Caki2 (cell line): ENCODE measurements around the gene PCSK6. TPM values are rescaled to one million over a fixed set of nuclear protein-coding genes. Genes with fewer than 3 reads are reported as not detected.
"Not testable (repeated sequence)": the region's sequence is repeated elsewhere in the genome, so short reads cannot be mapped to it uniquely, and the experiment has no call there.

Experiments
- DNase-seq: peaks from one replicate; pipeline ENCODE4 v3.0.0-alpha.2; 2015; ENCODE audit warnings: low read depth
- in situ Hi-C: cut with HindIII; loops from 2 replicates; pipeline ENCODE4 v1.10.0; 2016; ENCODE audit warnings: low sequenced_read_pairs, low pct_unique_long_range_greater_than_20kb, mixed read lengths
- total RNA-seq: library from RNA; depleted of rRNA; stranded (reverse); fragments of >200 nt; shearing (Covaris generic); gene quantifications from 2 replicates; pipeline ENCODE4 v1.2.3, GENCODE V29; 2014; ENCODE audit warnings: low replicate concordance

Gene PCSK6
- total RNA-seq, 1 experiment from 2014 or later, result 5.5 TPM

DNA sequence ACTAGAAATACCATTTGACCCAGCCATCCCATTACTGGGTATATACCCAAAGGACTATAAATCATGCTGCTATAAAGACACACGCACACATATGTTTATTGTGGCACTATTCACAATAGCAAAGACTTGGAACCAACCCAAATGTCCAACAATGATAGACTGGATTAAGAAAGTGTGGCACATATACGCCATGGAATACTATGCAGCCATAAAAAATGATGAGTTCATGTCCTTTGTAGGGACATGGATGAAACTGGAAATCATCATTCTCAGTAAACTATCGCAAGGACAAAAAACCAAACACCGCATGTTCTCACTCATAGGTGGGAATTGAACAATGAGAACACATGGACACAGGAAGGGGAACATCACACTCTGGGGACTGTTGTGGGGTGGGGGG is 86.6 kb downstream of the PCSK6 start:
- DNase-seq, in situ Hi-C loops: not testable (repeated sequence)

DNA sequence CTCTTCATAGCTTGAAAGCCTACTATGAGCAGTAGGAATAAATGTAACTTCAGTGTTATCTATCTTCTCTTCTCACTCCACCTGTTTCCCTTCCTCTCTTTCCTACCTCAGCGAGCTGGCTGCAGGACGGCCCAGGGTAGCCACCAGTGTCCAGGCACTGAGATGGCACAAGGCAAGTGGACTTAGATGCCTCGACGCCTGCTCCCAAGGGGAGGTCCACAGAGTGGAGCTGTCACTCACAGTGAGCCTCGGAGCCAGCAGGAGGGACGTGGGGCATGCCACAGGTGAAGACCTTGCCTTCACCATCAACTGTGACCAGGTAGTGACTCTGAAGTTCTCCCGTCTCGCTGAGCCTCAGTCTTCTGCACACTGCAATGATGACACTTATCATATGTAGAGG is 88.2 kb downstream of the PCSK6 start:
- DNase-seq, result no peak
- in situ Hi-C loops, result no loop called here

DNA sequence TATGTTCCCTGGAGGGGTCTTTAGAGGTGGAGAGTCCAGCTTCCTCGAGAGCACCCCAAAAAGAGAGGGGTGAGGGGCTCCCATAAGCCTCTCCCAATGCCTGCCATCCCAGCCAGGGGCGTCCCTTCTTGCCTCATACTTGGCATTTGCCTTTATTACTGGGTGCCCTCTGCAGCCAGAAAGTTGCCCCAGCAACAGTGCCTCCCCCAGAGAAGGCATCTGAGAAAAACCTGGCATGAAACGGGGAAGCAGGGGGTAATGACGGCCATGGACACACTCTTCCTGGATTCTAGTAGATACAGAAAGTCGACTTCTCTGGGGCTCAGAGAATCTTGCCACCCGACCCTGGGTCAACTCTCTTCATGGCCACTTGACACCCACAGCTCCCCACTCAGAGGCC is 90.1 kb downstream of the PCSK6 start:
- in situ Hi-C loops, result no loop called here
- DNase-seq, result no peak

DNA sequence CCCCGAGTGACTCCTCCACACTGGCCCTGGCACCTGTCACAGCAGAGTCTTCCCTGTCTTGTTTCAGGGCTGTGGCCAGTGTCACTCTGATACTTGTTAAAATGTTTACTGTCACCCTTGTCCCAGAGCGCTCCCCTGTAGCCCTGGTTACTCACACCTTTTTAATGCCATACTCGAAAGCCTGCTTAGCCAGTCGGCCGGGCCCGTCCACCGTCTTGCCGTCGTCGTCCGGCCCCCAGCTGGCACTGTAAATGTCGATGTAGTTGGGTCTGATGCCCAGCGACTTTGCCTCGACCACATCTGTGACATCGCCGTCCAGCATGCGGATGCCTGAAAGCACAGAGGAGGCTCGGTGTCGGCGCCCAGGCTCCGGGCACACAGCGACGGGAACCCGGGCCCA is 91.3 kb downstream of the PCSK6 start:
- no peak for DNase-seq
- in situ Hi-C loops, result no loop called here

DNA sequence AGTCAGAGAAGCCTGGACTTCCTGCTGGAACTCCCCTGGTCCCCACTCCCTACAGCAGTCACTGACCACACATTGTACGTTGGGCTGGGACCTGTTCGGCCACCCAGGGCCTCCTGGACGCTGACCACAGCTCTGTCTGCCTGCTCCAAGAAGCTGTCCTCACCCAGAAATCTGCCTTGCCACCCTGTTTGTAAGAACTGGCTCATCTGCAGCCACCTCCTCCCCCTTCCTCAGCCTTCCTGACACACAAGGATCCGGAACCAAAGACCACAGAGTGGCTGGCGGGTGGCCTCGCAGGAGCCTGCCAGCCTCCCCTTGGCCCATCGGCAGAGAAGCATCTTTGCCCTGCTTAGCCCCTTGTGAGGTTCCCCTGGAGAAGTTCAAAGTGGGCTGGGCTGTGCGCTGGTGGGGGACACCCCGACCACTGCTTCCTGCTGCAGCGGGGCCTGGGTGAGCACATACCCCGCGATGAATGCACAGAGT is 91.9 kb downstream of the PCSK6 start:
- no peak for DNase-seq
- in situ Hi-C loops, result no loop called here

DNA sequence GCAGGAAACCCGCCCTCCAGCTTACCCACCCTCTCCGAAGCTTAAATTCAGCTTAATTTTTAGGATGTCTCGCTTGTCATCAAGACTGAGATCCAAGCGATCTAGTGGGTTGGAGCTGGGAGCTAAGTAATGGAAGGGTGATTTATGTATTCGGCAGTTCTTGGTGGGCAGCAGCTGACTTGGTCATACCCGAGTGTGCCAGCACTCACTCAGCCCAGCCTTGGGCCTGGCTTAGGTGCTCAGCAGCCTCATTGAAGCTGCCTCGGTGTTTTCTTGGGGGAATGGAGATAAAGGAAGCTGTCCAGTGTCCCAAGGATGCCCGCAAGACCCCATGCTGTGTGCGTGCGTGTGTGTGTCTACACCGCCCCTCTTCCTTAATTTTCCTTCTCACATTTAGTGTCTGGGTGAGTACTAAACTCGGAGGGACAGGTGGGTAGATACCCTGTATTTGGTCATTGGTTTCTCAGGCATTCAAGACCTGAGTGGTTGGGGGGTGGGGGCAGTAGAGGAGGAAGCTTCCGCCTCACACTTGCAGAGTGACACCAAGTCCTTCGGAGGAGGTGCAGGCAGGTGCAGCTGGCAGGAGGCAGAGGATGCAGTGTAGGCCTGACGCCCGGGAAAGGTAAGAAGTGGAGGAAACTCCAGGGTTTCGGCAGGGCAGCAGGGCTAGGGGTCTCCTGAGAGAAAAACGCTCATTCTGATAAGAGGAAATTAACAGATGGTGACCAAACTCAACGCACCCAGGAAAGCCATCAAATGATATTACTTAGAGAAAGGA is 92.8 kb downstream of the PCSK6 start:
- in situ Hi-C loops, result no loop called here
- no peak for DNase-seq

DNA sequence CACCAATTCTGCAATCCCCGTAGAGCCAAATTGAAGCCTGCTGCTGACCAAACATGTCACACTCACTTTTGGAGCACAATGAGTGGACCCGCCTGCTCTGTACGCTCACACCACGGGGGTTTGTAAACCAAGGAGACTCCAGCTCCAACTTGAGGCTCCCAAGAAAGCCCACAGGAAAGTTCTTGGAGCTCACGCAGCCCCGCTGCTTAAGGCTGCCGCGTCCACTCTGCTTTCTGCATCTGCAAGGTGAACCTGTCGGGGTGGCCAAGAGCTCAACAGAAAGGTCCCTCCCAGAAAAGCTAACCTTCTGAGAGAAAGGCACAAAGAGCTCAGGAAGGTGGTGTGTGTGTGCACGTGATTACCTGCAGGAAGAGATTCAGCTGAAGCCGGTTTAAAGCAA is 94.9 kb downstream of the PCSK6 start:
- in situ Hi-C loops, result no loop called here
- DNase-seq, result no peak

DNA sequence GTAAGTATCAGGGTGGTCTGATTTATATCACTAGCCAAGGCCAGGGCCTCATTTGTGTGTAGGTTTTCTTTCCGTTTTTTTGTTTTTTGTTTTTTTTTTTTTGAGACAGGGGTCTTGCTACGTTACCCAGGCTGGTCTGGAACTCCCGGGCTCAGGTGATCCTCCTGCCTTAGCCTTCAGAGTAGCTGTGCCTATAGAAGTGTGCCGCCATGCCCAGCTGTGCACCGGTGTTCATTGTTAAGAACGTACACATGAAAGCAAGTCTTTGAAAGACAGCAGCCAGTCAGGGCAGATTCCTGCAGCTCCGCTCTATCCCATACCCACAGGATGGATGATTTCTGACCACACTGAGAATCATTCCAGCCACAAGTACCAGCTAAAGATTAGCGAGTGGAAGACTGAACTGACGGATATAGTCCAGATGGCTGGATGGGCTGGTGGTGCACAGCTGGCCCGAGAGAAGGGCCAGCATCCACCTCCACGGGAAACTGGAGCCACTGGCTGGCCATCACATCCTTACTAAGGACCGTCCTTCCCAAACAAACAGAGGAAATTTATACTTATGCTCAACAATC is 95.4 kb downstream of the PCSK6 start:
- no peak for DNase-seq
- in situ Hi-C loops, result no loop called here

DNA sequence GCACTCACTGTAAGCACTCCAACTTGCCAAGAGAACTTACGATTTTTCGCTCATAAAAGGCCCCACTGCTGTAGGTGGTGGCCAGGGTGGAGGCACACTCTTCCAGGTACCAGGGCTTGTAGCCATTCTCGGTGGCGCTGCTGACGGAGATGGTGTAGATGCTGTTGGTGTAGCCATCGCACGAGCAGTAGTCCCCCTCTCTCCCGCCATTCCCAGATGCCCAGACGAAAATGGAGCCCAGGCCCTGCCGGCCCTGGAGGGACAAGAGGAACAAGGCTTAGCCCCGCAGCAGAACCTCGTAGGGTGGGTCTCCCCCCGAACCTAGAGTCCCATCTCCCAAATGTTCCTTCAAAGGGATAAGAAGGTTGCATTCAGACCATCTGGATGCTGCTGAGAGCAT is 96.3 kb downstream of the PCSK6 start:
- in situ Hi-C loops, result no loop called here
- no peak for DNase-seq

DNA sequence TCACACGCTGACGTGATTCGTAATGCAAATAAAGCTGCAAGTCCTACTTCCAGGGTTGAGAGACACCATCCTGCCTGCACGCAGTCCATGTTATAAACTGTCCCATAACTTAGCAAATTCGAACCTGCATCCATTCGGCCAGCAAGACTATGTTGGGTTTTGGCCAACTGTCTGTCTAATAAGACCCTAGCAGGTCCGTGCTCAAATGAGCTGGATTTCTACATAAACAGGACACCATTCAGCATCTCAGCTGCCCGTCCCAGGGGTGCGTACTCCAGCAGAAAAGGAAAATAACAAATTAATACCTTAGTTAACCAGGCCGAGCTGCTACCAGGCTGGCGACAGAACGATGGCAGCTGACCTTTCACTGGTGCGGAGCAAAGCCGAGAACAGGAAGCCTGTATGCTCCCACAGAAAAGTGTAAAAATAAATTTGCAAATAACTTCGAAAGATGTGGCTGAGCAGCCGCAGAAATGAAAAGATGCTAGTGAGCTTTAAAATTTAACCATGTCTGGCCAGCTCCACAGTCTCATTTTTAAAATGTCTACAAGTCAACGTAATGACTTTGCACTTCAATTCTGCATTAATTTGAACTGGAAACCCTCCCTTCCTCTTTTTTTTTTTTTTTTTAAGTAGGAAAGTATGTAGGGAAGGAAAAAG is 97.4 kb downstream of the PCSK6 start:
- no peak for DNase-seq
- in situ Hi-C loops, result no loop called here

DNA sequence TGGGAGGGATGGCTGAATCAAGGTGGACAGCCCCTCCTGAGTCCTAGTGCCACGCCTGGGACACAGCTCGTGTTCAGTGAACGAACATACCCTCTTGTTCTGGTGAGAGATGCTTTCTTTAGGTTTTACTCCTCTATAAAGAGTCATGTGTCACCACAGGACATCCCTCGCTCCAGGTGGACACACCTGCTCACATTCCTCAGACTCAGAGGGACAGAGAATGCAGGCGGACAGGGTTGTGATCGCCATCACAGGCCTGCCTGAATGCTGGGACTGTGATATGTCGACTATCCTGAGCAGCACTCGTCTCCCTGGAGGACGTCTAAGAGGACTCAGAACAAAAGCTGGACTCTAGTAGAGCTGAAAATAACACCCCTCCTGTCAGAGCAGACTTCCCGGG is 98.1 kb downstream of the PCSK6 start:
- no peak for DNase-seq
- in situ Hi-C loops, result no loop called here

DNA sequence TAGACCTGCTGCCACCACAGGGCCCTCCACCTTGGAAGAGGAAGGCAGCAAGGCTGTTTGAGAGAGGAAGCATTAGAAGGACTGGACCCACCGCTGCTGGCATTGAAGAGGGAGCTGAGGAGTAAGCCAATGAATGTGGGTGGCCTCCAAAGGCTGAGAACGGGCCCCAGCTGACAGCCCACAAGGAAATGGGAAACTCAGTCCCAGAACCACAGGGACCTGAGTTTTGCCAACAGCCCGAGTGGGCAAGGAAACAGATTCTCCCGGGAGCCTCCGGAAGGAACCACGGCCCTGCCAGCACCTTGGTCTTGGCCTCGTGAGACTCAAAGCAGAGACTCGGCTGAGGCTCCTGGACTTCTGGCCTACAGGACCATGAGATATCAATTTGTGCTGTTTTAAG is 99.0 kb downstream of the PCSK6 start:
- DNase-seq, result no peak
- in situ Hi-C loops, result no loop called here

DNA sequence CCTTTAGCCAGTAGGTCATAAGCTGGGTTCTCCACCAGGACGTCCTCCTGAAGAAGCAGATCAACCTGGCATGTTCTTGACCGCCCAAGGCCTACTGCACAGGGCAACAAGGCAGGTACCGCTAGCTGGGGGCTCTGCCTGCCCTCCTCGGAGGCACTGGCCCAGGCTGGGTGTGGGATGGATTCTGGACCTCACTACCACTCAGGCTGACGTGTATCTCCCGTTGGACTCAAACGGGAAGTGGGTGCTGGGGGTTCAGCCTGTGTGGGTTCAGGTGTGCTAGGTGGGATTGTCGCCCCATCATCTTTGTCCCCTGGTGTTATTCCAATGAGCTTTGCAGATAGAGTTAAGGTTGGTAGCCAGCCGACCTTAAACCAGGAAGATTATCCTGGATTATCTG is 99.4 kb downstream of the PCSK6 start:
- in situ Hi-C loops, result no loop called here
- DNase-seq, result no peak

DNA sequence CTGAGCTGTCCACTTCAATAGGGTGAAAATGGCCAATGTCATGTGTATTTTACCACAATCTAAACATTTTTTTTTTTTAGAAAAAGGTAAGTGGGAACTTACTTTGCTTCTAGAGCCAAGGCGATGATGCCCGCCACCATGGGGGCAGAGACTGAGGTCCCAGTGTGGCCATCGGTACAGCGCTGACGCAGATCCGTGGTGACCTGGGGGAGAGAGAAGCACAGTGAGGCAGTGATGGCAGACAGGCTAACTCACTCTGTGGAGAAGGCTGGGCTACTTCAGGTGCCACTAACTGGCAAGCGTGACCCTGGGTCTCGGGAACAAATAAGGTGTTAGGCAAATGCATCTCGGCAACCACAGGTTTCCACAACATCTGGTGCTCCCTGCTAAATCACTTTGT is 100.1 kb downstream of the PCSK6 start:
- in situ Hi-C loops, result no loop called here
- DNase-seq, result no peak

DNA sequence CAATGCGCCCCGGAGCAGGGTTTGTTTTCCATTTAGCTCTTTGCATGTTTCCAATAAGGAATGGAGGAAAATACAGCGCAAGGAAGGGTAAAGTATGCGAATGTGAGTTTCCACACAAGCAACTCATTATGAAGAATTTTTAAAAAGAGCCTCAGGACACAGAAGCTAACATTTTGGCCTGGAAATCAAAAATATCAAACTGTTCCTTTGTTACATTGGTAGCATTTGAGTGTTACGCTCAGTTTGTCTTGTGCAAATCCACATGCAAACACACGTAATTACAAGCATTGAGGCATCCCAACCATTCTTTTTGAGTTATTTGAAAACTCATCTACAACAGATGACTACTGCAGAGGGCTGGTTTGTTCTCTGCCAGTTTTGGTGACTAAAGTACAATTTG is 101.5 kb downstream of the PCSK6 start:
- DNase-seq, result no peak
- in situ Hi-C loops, result no loop called here

DNA sequence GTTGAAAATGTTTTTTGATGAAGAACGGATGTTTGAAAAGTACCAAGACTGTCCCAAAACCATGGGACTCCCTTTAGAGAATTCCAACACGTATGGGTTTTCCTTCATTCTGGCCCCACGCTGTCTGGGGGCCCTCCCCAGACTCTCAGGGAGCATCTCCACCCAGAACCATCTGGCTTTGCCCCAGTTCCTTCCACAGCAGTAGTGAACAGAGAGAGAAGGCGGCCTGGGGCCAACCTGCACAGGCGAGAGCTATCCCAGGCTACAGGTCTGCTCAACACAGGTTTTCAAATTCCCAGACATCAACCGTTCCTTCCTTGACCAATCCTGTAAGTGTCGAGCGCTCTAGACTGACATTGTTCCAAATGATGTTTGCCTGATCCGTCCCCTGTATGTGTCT is 101.9 kb downstream of the PCSK6 start:
- DNase-seq, result no peak
- in situ Hi-C loops, result no loop called here

DNA sequence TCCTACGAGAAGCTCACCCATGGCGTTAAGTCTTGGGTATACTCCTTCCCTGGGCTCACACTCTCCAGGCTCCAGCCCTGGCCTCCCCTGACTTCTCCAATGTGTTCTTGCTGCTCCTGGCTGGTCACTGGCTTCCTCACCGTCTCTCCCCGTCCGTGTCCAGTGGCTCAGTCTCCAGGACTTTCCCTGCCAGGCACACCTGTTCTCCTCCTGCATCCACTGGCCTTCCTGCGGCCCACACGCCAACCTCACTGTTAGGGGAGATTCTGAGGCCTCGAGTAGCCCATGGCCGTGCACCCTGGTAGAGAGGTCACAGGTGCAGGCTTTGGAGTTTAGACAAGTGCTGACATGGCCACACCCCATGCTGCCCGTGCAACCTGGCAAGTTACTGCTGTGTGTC is 102.5 kb downstream of the PCSK6 start:
- in situ Hi-C loops, result no loop called here
- no peak for DNase-seq

DNA sequence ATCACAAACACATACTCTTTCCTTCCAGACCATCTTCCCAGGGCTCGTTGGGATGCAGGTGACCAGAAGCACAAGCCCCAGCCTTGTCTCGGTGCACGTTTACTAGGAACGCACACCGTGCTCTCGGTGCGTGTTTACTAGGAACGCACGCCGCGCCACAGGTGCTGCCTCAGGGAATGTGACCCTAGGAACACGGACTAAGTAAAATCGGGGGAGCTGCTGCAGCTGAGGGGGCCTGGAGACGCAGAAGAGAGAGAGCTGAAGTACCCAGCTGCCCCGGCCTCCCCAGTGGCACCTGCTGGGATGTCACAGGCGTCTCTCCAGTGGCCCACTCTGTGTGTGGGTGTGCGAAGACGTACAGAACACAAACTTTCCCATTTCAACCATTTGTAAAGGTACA is 103.5 kb downstream of the PCSK6 start:
- in situ Hi-C loops, result no loop called here
- no peak for DNase-seq

DNA sequence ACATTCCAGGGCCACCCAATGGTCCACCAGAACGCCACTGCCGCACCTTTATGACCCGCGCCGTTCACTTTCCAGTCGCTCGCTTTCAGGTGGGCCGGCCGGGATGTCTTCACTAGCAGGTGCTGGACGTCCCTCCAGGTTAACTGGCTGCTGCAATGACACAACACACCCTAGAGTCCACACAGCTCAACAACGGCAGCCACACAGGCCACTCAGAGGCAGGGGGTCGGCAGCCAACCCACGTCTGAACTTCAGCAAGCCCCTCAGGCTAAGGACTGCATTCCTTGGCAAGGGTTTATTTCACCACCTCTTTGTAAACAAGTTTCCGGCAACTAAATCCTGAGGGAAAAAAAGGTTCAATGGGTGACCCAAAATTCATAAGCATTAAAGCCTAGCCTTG is 105.2 kb downstream of the PCSK6 start:
- in situ Hi-C loops, result no loop called here
- no peak for DNase-seq

DNA sequence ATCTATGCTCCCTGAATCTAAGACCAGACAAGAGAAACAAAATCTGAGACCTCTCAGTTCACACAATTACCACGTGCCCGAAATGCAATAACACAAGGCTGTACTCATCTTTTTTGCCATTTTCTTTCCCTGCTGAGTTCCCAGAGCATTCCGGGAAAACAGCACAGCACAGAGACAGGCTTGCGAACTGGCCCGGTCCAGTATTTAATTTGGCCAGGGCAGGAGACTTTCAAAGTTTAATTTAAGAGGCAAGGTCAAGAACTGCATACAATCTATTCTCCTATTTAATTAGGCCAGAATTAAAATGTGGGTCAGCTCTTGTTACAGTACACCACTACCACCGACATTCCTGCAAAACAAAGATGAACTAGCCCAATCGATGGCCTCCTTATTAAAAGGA is 107.0 kb downstream of the PCSK6 start:
- no peak for DNase-seq
- in situ Hi-C loops, result no loop called here
